SU-DHL-6 (cell line): ENCODE data around the gene FLNB.

Source experiments
- EZH2phosphoT487 ChIP-seq: fragments of 200-600 bp; sonication (generic), shearing (Covaris generic); conservative IDR thresholded peaks from 2 replicates; pipeline ENCODE4 v1.6.1; 2018; ENCODE audit warnings: mild to moderate bottlenecking, antibody characterized with exemption, low read length, moderate library complexity, mixed read lengths
- TF ChIP-seq, protein P1 (sequence below): fragments of 200-600 bp; sonication (generic); IDR thresholded peaks from one replicate; pipeline ENCODE4 v1.5.1; 2017; ENCODE audit warnings: antibody characterized with exemption, mild to moderate bottlenecking, low read length, moderate library complexity; ENCODE audit not compliant: insufficient read depth, poor library complexity, severe bottlenecking

DNA sequence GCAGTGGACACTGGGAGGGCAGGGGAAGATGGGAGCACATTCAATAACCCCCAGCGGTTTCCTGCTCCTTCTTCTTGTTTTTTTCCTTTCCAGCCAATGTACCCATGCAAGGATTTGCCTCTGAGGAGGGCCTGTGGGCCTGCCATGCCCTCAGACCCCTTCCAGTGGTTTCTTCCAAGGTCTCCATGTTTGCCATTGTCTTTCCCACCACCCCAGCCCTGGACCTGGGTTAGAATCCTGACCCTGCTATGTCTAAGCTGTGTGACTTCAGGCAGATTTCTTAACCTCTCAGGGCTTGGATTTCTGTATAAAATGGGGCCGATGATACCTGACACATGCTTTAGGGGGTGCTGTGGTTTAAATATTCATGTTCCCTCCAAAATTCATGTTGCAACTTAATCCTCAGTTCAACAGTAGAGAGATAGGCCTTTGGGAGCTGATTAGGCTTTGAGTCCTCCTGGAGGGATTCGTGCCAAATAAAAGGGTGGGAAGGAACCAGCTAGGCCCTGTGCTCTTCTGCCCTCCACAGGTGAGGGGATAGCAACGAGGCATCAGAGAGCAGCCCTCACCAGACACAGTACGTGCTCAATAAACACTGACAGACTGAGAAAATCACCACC, 46.3 kb upstream of the FLNB start:
- TF ChIP-seq, protein P1, sequence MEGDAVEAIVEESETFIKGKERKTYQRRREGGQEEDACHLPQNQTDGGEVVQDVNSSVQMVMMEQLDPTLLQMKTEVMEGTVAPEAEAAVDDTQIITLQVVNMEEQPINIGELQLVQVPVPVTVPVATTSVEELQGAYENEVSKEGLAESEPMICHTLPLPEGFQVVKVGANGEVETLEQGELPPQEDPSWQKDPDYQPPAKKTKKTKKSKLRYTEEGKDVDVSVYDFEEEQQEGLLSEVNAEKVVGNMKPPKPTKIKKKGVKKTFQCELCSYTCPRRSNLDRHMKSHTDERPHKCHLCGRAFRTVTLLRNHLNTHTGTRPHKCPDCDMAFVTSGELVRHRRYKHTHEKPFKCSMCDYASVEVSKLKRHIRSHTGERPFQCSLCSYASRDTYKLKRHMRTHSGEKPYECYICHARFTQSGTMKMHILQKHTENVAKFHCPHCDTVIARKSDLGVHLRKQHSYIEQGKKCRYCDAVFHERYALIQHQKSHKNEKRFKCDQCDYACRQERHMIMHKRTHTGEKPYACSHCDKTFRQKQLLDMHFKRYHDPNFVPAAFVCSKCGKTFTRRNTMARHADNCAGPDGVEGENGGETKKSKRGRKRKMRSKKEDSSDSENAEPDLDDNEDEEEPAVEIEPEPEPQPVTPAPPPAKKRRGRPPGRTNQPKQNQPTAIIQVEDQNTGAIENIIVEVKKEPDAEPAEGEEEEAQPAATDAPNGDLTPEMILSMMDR: peak; percentile 45
- TF ChIP-seq EZH2phosphoT487: no peak
